Natural killer cell (primary cell): ENCODE measurements around the gene GNLY. TPM values are rescaled to one million over a fixed set of nuclear protein-coding genes. Genes with fewer than 3 reads are reported as not detected.

Source experiments
- ATAC-seq, 3 donors: fragments of 150-1000 bp in 2 of 3; fragments of 200-7000 bp in 1 of 3; cut with Tn5 transposase; 1 replicate in 1 of 3; 2 replicates in 2 of 3; pipeline ENCODE4 v1.10.0; 2021; ENCODE audit warnings: mild to moderate bottlenecking in 2 of 3, moderate library complexity in 2 of 3
- DNase-seq, 2 donors: peaks; one replicate each; pipeline versions ENCODE4 v3.0.0 to v3.0.0-alpha.2; 2013 to 2021; ENCODE audit warnings: mixed read lengths in 1 of 2
- H3K27ac ChIP-seq: one replicate; pipeline ENCODE4 v1.5.1; 2013; ENCODE audit warnings: mild to moderate bottlenecking, low read length
- H3K27me3 ChIP-seq: one replicate; pipeline ENCODE4 v1.6.1; 2013; ENCODE audit warnings: low read length; ENCODE audit not compliant: control insufficient read depth, insufficient read depth
- H3K36me3 ChIP-seq: one replicate; pipeline ENCODE4 v1.6.1; 2013; ENCODE audit warnings: low read length; ENCODE audit not compliant: control insufficient read depth, insufficient read depth
- H3K4me1 ChIP-seq: one replicate; pipeline ENCODE4 v1.6.1; 2013; ENCODE audit warnings: low read length; ENCODE audit not compliant: control insufficient read depth, insufficient read depth
- H3K4me3 ChIP-seq: one replicate; pipeline ENCODE4 v1.5.1; 2013; ENCODE audit warnings: low read length
- H3K9me3 ChIP-seq: one replicate; pipeline ENCODE4 v1.6.1; 2013; ENCODE audit warnings: low read length; ENCODE audit not compliant: control insufficient read depth, insufficient read depth
- H3K27ac Mint-ChIP-seq, 2 donors: one replicate each; pipeline ENCODE4 v1.8.0; 2022; ENCODE audit warnings: mild to moderate bottlenecking in 2 of 2, mixed read lengths in 2 of 2, moderate library complexity in 1 of 2
- H3K27me3 Mint-ChIP-seq, 2 donors: one replicate each; pipeline ENCODE4 v1.8.0; 2022; ENCODE audit warnings: low read depth in 2 of 2, mixed read lengths in 2 of 2
- H3K36me3 Mint-ChIP-seq: one replicate; pipeline ENCODE4 v1.8.0; 2022; ENCODE audit warnings: mixed read lengths
- H3K4me1 Mint-ChIP-seq, 2 donors: one replicate each; pipeline ENCODE4 v1.8.0; 2022; ENCODE audit warnings: mixed read lengths in 2 of 2
- H3K4me3 Mint-ChIP-seq: one replicate; pipeline ENCODE4 v1.8.0; 2022; ENCODE audit warnings: mild to moderate bottlenecking, moderate library complexity, mixed read lengths
- H3K9me3 Mint-ChIP-seq, 2 donors: one replicate each; pipeline ENCODE4 v1.8.0; 2022; ENCODE audit warnings: mixed read lengths in 2 of 2
- WGBS: methylation state at CpG from one replicate; pipeline ENCODE4 v1.1.7; 2013; ENCODE audit warnings: missing lambda C conversion rate; ENCODE audit not compliant: insufficient coverage; 5-methylcytosine and 5-hydroxymethylcytosine counted together
- intact Hi-C: fragments of 100-400 bp; cut with micrococcal nuclease; formaldehyde crosslinking; loops from one replicate; pipeline ENCODE4 v1.14.2; 2022
- total RNA-seq, 4 donors: library from RNA; stranded (reverse); fragments of 120-200 nt in 1 of 4; gene quantifications; one replicate each; pipeline versions ENCODE4 v1.2.3 to v1.2.4, GENCODE V29; 2013 to 2022
- TF ChIP-seq, protein P1 (sequence below): fragments of 200-600 bp; IDR thresholded peaks from one replicate; pipeline ENCODE4 v1.8.0; 2022; ENCODE audit warnings: antibody characterized with exemption

Gene GNLY
- total RNA-seq, 3 donors from 2014 or later (not counting 1 experiment from before 2014, with no cell fraction given), result 4,938 to 8,199 (median 6,542) TPM

DNA sequence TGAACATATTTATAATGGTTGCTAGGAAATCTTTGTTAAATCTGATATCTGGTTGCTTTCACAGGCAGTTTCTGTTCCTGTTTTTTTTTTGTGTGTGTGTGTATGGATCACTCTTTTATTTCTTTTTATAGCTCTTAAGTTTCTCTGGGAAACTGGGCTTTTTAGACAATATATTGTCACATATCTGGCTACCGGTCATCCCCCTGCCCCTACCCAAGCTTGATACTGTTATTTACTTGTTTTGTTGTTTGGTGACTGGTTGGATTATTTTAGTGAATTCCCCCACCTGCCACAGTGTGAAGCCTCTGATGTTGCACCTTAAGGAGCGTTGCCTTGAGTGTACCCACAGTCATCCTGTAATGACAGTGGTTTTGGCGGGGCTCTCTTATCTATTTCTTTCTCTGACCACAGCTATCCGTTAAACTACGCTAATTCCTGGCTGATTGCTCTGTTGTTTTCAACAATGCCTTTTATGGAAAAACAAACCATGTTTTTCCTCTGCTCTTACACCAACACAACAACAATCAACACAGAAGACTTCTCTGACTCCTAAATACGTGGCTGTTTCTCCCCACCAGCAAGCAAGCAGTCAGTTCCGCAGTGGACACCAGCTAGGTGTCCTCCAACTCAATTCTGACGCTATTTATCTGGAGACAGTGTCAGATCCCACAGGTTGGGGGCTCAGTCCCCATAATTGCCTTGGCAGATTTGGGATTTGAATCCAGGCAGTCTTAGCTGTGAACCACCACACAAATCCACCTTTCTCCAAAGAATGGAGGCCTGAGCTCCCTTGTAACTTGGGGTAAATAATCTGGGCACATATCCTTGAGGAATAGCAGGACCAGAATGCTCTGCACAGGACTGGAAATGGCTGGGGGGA, 10.9 kb downstream of the GNLY start:
- no peaks in the 10 kb centered on the region for H3K9me3 Mint-ChIP-seq
- H3K27ac Mint-ChIP-seq, result peak overlapping the region; percentile 93 to 96
- H3K36me3 Mint-ChIP-seq, result no peaks in the 10 kb centered on the region
- ATAC-seq (peak; percentile 46 to 77 (median 74)), DNase-seq (peak; percentile 60 to 71)
- H3K27me3 Mint-ChIP-seq, result no peaks in the 10 kb centered on the region
- TF ChIP-seq, protein P1, sequence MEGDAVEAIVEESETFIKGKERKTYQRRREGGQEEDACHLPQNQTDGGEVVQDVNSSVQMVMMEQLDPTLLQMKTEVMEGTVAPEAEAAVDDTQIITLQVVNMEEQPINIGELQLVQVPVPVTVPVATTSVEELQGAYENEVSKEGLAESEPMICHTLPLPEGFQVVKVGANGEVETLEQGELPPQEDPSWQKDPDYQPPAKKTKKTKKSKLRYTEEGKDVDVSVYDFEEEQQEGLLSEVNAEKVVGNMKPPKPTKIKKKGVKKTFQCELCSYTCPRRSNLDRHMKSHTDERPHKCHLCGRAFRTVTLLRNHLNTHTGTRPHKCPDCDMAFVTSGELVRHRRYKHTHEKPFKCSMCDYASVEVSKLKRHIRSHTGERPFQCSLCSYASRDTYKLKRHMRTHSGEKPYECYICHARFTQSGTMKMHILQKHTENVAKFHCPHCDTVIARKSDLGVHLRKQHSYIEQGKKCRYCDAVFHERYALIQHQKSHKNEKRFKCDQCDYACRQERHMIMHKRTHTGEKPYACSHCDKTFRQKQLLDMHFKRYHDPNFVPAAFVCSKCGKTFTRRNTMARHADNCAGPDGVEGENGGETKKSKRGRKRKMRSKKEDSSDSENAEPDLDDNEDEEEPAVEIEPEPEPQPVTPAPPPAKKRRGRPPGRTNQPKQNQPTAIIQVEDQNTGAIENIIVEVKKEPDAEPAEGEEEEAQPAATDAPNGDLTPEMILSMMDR, result no peak
- H3K4me3 Mint-ChIP-seq, result peak overlapping the region; percentile 87
- intact Hi-C loops, result loop anchor here (1.0 to 5.0 kb wide), 4 partner anchors 11 to 377 kb away; partner anchors contain the start of gene GNLY
- peaks cover 63% of the 10 kb centered on the region for H3K4me1 ChIP-seq
- H3K4me1 Mint-ChIP-seq, result peaks cover 70 to 71% of the 10 kb centered on the region in 2 donors
- peak overlapping the region; percentile 11 for H3K4me3 ChIP-seq
- H3K9me3 ChIP-seq, result no peaks in the 10 kb centered on the region
- no peaks in the 10 kb centered on the region for H3K27me3 ChIP-seq
- peaks cover 3% of the 10 kb centered on the region for H3K36me3 ChIP-seq
- WGBS, result 14% methylated on average over 7 of the region's 8 CpGs
- H3K27ac ChIP-seq, result peak overlapping the region; percentile 97

DNA sequence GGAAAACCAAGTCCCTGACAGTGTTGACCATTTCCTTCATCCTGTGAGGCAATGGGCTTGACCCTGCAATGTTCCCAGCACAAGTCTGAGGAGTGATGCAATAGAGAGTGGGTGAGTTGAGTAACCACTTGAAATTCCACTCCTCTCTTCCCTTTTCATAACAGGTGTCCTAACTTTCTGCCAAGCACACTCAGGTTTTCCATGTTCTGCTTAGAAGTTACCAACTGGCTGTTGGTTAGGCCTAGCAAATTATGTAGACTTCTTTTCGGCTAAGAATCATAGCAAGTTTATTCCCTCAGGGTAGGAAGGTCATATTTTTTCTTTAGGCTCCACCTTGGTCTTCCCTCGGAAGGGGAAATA, 11.5 kb downstream of the GNLY start:
- Mint-ChIP-seq H3K9me3 (no peaks in the 10 kb centered on the region), H3K36me3 (no peaks in the 10 kb centered on the region), H3K4me1 (peaks cover 68 to 69% of the 10 kb centered on the region in 2 donors), H3K27ac (peak overlapping the region; percentile 93 to 96), H3K27me3 (no peaks in the 10 kb centered on the region), H3K4me3 (peak overlapping the region; percentile 87)
- 84% methylated on average over 2 of the region's 2 CpGs for WGBS
- no peak overlapping the region for H3K4me3 ChIP-seq
- H3K36me3 ChIP-seq, result peaks cover 3% of the 10 kb centered on the region
- peak overlapping the region; percentile 97 for H3K27ac ChIP-seq
- no peaks in the 10 kb centered on the region for H3K27me3 ChIP-seq
- no peaks in the 10 kb centered on the region for H3K9me3 ChIP-seq
- peaks cover 64% of the 10 kb centered on the region for H3K4me1 ChIP-seq
- intact Hi-C loops, result loop anchor here (1.0 to 5.0 kb wide), 3 partner anchors 11 to 377 kb away; partner anchors contain the start of gene GNLY
- ATAC-seq (no peak), DNase-seq (no peak)
- TF ChIP-seq, protein P1, result no peak

DNA sequence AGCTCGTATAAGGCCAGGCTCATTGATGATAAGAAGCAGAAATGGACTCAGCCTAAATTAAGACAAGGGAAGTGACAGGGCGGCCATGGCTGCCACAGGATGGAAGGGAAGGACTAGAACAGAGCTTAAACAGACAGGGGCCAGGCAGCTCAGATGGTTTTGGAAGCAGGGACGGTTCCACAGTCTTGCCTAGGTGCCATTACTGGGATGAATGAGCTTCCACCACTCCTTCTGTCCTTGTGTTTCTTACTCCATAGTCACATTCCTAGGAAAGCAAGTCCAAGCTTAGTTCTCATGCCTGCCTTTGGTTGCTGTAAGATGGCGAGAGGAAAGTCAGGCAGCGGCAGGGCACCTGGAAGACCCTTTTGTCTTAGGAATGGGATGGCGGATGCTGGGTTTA, 11.9 kb downstream of the GNLY start:
- no peaks in the 10 kb centered on the region for H3K9me3 ChIP-seq
- H3K4me1 Mint-ChIP-seq, result peaks cover 63 to 65% of the 10 kb centered on the region in 2 donors
- peak overlapping the region; percentile 93 to 96 for H3K27ac Mint-ChIP-seq
- peak overlapping the region; percentile 97 for H3K27ac ChIP-seq
- H3K4me1 ChIP-seq, result peaks cover 67% of the 10 kb centered on the region
- no peaks in the 10 kb centered on the region for H3K36me3 Mint-ChIP-seq
- no peaks in the 10 kb centered on the region for H3K27me3 ChIP-seq
- H3K4me3 ChIP-seq, result no peak overlapping the region
- TF ChIP-seq, protein P1, result no peak
- no peaks in the 10 kb centered on the region for H3K27me3 Mint-ChIP-seq
- peak overlapping the region; percentile 87 for H3K4me3 Mint-ChIP-seq
- H3K9me3 Mint-ChIP-seq, result no peaks in the 10 kb centered on the region
- DNase-seq (no peak), ATAC-seq (no peak)
- no peaks in the 10 kb centered on the region for H3K36me3 ChIP-seq
- intact Hi-C loops, result loop anchor here (5.0 kb wide), 1 partner anchor 376 kb away; no protein-coding TSS in a partner anchor
- 94% methylated on average over 6 of the region's 6 CpGs for WGBS
